ENCODE measurements around the gene PTPRG.

Gene PTPRG

DNA sequence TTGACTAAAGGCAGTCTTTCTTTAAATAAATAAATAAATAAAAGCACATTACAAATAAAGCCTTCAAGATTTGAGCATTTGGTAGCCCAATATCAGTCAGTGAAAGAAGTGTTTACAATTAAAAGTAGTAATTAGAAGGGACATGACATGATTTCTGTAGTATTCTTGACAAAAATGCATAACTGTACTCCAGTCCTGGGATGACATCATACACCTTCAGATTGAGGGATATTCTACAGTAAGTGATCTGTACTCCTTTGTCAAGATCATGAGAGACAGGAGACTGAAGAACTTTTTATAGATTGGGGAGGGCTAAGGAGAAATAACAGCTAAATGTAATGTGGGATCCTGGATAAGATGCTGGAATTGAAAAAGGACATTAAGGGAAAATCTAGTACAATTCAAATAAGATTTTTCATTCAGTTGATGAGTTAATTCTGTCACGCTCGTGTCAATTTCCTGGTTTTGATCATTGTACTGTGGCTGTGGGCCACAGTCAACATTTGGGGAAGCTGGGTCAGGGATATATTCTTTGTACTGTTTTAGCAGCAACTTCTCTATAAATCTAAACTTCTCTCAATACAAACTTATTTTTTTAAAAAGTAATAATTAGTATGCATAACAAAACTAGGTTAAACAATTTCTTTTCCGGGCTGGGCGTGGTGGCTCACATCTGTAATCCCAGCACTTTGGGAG lies 314.8 kb downstream of the PTPRG start:
- Mint-ChIP-seq H3K9me3 (no peaks in the 10 kb centered on the region), H3K27me3 (no peaks in the 10 kb centered on the region), H3K27ac (no peak overlapping the region), H3K4me1 (no peaks in the 10 kb centered on the region), H3K4me3 (no peak overlapping the region), H3K36me3 (no peaks in the 10 kb centered on the region)
- ATAC-seq (ENCODE audit: low read depth) (no peak), DNase-seq (ENCODE audit: low spot score in 2 of 2) (no peak)

DNA sequence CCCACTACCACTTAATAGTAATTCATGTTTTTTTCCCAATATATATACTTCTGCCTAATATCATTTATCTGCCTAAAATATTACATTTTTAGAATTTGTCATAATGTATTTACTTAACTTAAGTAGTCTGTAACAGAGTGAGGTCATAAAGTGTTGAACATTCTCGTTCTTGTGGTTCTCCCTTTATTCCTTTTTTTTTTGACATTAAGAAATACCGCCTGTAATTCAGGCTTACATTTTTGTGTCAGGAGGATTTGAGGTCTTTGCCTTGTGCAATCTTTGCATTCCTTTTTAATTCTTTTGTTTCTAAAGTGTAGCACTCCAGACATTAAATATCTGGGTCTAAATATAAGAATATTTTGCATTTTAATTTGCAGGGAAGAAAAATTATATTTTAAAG lies 315.4 kb downstream of the PTPRG start:
- peaks cover 3% of the 10 kb centered on the region for H3K4me1 Mint-ChIP-seq
- no peaks in the 10 kb centered on the region for H3K36me3 Mint-ChIP-seq
- no peak overlapping the region for H3K27ac Mint-ChIP-seq
- no peak overlapping the region for H3K4me3 Mint-ChIP-seq
- DNase-seq (ENCODE audit: low spot score in 2 of 2) (no peak), ATAC-seq (ENCODE audit: low read depth) (no peak)
- H3K27me3 Mint-ChIP-seq, result no peaks in the 10 kb centered on the region
- H3K9me3 Mint-ChIP-seq, result no peaks in the 10 kb centered on the region

DNA sequence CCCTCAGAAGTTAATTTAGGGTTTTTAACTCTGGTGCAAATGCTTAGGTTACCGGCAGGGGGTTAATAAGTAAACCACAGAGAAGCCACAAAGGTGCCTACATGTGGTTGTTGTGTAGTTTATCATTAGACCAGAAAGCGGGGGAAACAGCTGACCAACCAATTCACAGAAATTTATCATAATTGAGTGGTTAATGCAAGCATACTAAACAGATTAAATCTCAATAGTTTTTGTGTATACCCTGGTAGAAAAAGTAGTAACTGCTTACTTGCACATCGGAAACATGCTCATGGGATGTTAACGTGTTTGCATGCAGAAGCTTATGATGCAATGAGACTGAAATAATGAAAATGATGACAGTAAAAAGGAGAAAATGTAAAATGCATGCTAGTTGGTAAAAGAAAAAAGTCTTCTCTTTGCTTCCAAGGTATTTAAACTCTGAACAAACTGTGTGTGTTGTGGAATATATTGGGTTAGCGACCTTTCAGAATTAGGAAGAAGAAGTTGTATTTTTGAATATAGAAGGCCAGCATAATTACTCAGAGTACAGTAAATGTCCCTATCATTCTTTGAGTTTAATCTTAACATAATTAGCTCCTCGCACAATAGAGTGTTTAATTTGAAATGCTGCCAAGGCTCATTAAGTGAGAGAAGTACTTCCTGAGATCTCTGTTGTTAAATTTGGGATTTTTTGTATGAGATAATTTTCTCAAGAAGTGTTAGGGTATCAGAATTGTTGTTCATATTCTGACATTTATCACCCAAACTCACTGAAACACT lies 316.2 kb downstream of the PTPRG start:
- Mint-ChIP-seq H3K27me3 (no peaks in the 10 kb centered on the region), H3K4me1 (peaks cover 3% of the 10 kb centered on the region), H3K4me3 (no peak overlapping the region), H3K27ac (no peak overlapping the region), H3K36me3 (no peaks in the 10 kb centered on the region), H3K9me3 (no peaks in the 10 kb centered on the region)
- ATAC-seq (ENCODE audit: low read depth), result no peak
- no peak for DNase-seq (ENCODE audit: low spot score in 2 of 2)

DNA sequence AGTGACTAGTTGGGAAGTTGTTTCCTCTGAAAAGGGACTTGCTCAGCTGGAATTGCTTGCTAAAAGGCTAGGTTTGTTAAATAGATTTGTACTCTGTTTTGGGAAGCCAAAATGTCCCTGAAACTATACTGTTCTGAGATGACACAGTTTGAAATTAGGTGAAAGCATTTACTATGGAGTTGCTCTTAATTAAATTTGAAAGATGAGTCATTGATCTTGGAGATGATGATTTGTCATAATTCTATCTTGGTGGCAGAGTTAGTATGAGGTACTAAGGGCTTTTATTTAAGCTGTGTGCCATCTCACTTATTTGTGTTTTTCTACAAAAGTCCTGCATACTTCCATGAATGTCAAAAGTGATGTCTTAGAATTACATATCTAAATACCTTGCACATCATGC lies 320.9 kb downstream of the PTPRG start:
- Mint-ChIP-seq H3K9me3 (no peaks in the 10 kb centered on the region), H3K4me3 (no peak overlapping the region), H3K27me3 (peaks cover 1% of the 10 kb centered on the region), H3K27ac (no peak overlapping the region), H3K4me1 (peaks cover 3% of the 10 kb centered on the region), H3K36me3 (peaks cover 2% of the 10 kb centered on the region)
- no peak for DNase-seq (ENCODE audit: low spot score in 2 of 2)
- ATAC-seq (ENCODE audit: low read depth), result no peak

DNA sequence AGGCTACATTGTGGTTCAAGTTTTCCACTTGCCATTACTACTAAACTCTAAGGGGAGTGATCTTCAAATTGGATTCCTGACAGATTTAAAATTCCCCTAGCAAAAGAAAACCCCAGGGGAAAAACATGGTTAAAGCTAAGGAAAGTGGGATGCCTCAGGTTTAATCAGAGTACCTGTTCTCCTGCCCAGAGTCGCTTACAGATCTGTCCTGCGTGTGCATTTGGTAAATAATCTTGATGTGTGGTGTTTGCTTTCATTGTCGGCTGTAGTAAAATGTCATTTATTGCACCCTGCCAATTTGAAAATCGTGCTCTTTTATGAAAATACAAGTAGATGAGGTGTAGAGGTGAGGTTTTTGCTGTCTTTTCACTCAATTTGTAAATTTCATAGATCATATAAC lies 323.4 kb downstream of the PTPRG start:
- peaks cover 3% of the 10 kb centered on the region for H3K4me1 Mint-ChIP-seq
- peaks cover 2% of the 10 kb centered on the region for H3K36me3 Mint-ChIP-seq
- H3K27ac Mint-ChIP-seq, result no peak overlapping the region
- no peak overlapping the region for H3K4me3 Mint-ChIP-seq
- H3K27me3 Mint-ChIP-seq, result peaks cover 1% of the 10 kb centered on the region
- DNase-seq (ENCODE audit: low spot score in 2 of 2) (no peak), ATAC-seq (ENCODE audit: low read depth) (no peak)
- no peaks in the 10 kb centered on the region for H3K9me3 Mint-ChIP-seq

DNA sequence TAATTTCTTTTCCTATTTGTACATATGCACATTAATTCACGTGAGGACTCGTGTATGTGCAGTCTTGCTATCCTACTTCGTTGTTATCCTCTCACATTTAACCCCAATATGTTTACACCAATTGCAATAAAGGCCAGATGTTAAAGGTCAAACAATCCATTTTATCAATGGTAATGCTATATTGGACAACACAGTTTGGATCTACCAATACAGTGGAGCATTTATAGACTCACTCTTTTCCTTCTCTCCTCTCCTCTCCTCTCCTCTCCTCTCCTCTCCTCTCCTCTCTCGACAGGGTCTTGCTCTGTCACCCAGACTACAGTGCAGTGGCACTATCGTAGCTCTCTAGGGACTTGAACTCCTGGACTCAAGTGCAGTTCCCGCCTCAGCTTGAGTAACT lies 324.0 kb downstream of the PTPRG start:
- no peak for ATAC-seq (ENCODE audit: low read depth)
- Mint-ChIP-seq H3K27ac (no peak overlapping the region), H3K9me3 (no peaks in the 10 kb centered on the region), H3K4me1 (peaks cover 5% of the 10 kb centered on the region), H3K36me3 (peaks cover 2% of the 10 kb centered on the region), H3K4me3 (no peak overlapping the region), H3K27me3 (peaks cover 1% of the 10 kb centered on the region)
- DNase-seq (ENCODE audit: low spot score in 2 of 2), result no peak

DNA sequence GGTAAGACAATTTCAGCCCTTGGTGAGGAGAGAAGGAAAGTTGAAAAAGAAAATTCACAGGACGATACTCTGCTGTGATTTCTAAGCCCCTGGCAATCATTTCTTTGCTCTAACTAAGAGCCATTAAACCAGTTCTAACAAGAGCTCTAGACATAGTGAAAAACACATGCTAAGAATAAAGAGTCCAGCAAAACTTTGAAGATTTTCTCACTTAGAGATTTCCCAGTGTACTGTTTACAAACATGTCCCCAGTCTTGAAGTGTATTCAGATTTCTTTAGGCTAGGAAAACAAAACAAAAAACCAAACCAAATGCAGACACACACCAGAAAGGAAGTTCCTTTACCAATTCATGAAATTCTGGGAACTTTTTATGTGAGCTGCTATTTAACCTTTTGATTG lies 325.8 kb downstream of the PTPRG start:
- H3K9me3 Mint-ChIP-seq, result peaks cover 3% of the 10 kb centered on the region
- no peak for ATAC-seq (ENCODE audit: low read depth)
- no peak for DNase-seq (ENCODE audit: low spot score in 2 of 2)
- peaks cover 1% of the 10 kb centered on the region for H3K27me3 Mint-ChIP-seq
- H3K4me1 Mint-ChIP-seq, result peaks cover 2% of the 10 kb centered on the region
- no peak overlapping the region for H3K4me3 Mint-ChIP-seq
- peaks cover 2% of the 10 kb centered on the region for H3K36me3 Mint-ChIP-seq
- H3K27ac Mint-ChIP-seq, result no peak overlapping the region

DNA sequence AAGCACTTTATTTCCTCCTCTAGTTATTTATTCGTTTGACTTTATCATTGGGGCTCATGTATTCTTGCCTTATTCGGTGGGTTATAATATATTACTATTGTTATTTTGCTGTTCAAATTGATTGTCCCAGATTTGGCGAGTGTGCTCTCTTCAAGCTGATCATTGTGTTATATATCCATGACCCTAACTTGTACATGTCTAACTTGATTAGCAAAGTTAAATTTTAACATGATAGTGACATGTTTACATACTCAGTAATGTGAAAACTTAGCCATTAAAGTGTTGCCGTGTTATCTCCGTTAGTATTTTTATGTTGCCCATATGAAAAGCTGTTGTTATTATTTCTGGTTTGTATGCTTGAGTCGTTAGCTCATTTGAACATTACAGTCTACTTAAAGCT lies 327.9 kb downstream of the PTPRG start:
- DNase-seq (ENCODE audit: low spot score in 2 of 2) (no peak), ATAC-seq (ENCODE audit: low read depth) (no peak)
- Mint-ChIP-seq H3K27ac (no peak overlapping the region), H3K36me3 (peaks cover 2% of the 10 kb centered on the region), H3K27me3 (peaks cover 1% of the 10 kb centered on the region), H3K4me3 (no peak overlapping the region), H3K9me3 (peaks cover 3% of the 10 kb centered on the region), H3K4me1 (peaks cover 2% of the 10 kb centered on the region)

DNA sequence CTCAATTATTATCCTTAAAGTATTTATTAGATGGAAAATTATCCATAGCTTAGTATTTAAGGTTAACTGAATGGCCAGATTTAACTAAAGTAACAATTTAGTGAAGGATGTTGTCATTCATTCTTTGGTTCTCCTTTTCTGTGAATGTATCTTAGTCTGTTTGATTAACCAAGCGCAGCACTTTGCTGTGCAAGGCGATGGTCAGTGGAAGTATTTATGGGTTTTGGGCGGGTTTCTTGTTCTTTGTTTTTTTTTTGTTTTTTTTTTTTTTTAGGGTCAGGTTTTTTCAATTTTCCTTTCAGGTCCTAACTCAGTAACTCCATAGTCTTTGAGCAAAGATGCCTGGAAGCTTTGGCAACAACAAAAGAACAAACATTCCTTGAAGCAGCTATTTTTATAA lies 328.8 kb downstream of the PTPRG start:
- H3K27me3 Mint-ChIP-seq, result peaks cover 1% of the 10 kb centered on the region
- no peak for ATAC-seq (ENCODE audit: low read depth)

DNA sequence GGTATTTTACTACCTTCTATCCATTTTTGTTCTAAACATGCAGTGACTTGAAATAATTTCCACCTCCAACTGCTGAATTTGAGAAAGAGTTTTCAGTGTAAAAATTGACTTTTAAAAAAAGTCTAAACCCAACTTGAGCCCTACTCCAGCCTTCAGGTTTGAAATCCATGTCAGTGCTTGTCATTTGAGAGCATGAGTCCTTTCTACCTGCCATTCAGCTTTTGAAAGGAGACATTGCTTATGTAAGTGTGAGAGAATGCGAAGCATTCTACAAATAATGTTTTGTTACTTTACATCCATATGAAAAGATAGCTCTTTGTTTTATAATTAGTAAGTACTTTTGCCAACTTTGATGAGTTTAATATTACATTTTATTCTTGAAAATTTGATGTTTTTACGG lies 329.2 kb downstream of the PTPRG start:
- Mint-ChIP-seq H3K27me3 (peaks cover 1% of the 10 kb centered on the region), H3K4me1 (peaks cover 9% of the 10 kb centered on the region), H3K36me3 (peaks cover under 1% of the 10 kb centered on the region), H3K4me3 (no peak overlapping the region), H3K9me3 (peaks cover 3% of the 10 kb centered on the region), H3K27ac (no peak overlapping the region)
- ATAC-seq (ENCODE audit: low read depth) (no peak), DNase-seq (ENCODE audit: low spot score in 2 of 2) (no peak)

More for the DNA sequence above, 328.8 kb downstream of the PTPRG start:
- peaks cover 7% of the 10 kb centered on the region for H3K4me1 Mint-ChIP-seq
- H3K4me3 Mint-ChIP-seq, result no peak overlapping the region
- H3K27ac Mint-ChIP-seq, result no peak overlapping the region
- H3K9me3 Mint-ChIP-seq, result peaks cover 3% of the 10 kb centered on the region
- H3K36me3 Mint-ChIP-seq, result peaks cover 2% of the 10 kb centered on the region
- no peak for DNase-seq (ENCODE audit: low spot score in 2 of 2)

DNA sequence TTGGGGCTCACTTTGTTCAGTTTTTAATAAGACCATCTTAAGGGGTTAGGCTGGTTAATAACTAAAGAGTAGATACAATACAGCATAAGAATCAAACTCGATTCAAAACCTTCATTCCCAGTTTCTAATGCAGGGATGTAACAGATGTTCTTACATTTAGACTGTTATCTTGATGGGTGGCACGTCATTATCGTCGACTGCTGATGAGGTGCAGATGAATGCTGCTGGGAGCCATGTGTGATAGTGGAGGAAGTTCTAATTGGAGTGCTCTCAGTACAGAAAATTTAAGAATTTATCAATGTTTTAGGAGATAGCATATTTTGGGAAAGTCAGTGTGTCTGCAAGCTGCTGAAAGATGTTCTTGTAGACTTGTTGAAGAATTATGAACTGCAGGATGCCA lies 331.5 kb downstream of the PTPRG start:
- Mint-ChIP-seq H3K27ac (no peak overlapping the region), H3K36me3 (no peaks in the 10 kb centered on the region), H3K4me1 (peaks cover 9% of the 10 kb centered on the region), H3K27me3 (no peaks in the 10 kb centered on the region), H3K9me3 (peaks cover 3% of the 10 kb centered on the region), H3K4me3 (no peak overlapping the region)
- no peak for ATAC-seq (ENCODE audit: low read depth)
- DNase-seq (ENCODE audit: low spot score in 2 of 2), result no peak

DNA sequence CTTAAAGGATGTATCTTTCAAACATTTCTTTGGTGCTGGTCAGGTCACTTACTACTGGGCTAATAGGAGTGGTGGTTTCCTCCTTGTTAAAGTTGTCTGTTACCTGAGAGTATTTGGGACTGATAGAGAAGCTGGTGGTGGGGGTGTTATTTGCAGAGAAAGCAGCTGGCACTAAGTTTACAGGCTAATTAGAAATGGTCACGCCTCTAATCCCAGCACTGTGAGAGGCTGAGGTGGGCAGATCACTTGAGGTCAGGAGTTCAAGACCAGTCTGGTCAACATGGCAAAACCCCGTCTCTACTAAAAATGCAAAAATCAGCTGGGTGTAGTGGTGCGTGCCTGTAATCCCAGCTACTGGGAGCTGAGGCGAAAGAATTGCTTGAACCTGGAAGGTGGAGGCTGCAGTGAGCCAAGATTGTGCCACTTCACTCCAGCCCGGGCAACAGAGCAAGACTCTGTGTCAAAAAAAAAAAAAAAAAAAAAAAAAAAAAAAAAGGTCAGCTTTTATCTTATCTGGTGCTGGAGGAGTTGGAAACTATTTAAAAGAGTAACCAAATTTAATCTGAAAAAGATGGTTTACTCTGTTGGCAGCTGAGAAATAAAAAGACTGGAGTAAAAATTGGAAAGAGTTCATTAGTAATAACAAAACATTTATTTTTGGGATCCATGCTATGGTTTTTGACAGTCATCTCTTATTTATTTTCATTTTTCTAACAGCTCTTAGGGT lies 332.6 kb downstream of the PTPRG start:
- Mint-ChIP-seq H3K9me3 (peaks cover 3% of the 10 kb centered on the region), H3K4me3 (no peak overlapping the region), H3K36me3 (no peaks in the 10 kb centered on the region), H3K4me1 (peaks cover 15% of the 10 kb centered on the region), H3K27ac (peak overlapping the region; percentile 50), H3K27me3 (no peaks in the 10 kb centered on the region)
- ATAC-seq (ENCODE audit: low read depth) (no peak), DNase-seq (ENCODE audit: low spot score in 2 of 2) (no peak)

DNA sequence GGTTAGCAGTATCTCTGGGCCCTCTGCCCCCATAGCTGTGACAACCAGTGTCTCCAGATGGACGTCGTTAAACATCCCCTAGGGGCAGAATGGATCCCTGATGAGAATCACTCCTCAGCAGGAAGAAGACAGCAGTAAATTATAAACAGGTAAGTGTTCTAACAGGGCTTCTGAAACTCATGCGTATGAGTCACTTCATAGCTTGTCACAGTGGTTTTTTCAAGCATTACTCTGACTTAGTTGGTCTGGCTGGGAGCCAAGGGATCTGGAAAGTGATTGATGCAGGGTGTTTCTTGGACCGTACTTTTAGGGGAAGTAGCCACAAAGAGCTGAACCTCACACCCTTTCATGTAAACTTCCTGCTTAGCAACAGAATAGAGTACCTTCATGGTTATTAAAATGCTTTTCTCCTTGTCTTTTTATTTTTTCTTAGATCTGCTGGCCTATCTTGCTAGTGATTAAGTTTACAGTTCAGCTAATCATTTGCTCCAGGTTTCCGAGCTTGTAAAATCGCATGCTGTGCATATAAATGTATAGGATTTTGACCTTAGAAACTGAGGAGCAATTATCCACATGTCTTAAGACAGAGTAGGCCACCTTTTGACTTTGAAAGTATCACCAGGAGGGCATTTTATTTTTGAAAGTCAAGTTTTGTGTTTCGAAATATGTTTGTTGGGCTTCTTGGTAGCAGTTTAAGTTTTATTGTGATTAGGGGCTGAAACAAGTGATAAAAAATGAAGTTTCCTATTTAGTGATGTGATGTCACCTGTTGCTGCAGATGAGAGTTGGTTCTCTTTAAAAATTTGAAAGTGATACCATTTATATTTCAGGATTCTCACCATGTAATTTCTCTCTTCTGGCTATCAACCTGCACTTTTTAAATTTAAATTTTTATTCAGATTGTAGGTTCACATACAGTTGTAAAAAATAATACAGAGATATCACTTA lies 333.9 kb downstream of the PTPRG start:
- peaks cover 13% of the 10 kb centered on the region for H3K4me1 Mint-ChIP-seq
- peaks cover 3% of the 10 kb centered on the region for H3K9me3 Mint-ChIP-seq
- peak overlapping the region; percentile 61 for H3K27ac Mint-ChIP-seq
- H3K36me3 Mint-ChIP-seq, result no peaks in the 10 kb centered on the region
- ATAC-seq (ENCODE audit: low read depth), result peak; percentile 91
- peak; percentile 17 to 53 for DNase-seq (ENCODE audit: low spot score in 2 of 2)
- H3K4me3 Mint-ChIP-seq, result no peak overlapping the region
- H3K27me3 Mint-ChIP-seq, result no peaks in the 10 kb centered on the region
